ENCODE measurements around the gene MRTFA.

DNA sequence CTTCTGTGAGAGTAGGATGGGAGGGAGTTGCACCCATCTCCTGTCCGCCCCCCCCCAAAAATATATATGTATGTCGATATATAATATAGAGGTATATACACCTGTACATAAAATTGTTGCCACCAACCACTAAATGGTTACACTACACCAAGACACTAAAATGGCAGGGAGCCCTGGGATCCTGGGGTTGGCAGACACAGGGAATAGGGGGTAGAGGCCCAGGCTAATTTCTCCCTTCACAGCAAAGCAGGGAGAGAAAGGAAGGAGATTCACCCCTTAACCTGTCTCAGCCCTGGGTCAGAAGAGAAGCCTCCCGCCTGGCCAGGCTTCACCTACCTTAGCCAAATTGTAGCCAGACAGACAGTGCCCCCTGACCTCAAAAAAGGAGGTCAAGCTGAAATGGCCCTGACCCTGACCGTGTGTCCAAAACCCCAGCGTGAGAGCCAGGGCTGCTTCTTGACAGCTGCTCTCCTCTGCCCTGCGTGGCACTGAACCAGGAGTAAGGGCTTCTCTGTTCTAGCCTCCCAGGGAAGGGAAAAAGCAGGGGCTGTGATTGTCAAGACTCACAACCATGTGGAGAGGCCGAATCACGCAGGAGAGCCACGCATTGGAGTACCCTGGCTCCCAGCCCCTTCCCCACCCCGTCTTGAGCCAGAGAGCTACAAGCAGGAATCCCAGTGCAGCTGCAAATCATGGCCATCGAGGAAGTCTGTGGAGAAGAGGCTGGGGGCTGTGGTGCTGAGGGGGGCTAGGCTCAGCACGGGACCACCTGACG is 225.6 kb downstream of the MRTFA start:
- TF ChIP-seq SUZ12 (IDR thresholded peaks at IDR 0.05): no peak
- TF ChIP-seq NFRKB (IDR thresholded peaks at IDR 0.05): no peak
- TF ChIP-seq, protein P1, sequence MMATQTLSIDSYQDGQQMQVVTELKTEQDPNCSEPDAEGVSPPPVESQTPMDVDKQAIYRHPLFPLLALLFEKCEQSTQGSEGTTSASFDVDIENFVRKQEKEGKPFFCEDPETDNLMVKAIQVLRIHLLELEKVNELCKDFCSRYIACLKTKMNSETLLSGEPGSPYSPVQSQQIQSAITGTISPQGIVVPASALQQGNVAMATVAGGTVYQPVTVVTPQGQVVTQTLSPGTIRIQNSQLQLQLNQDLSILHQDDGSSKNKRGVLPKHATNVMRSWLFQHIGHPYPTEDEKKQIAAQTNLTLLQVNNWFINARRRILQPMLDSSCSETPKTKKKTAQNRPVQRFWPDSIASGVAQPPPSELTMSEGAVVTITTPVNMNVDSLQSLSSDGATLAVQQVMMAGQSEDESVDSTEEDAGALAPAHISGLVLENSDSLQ (IDR thresholded peaks at IDR 0.05): no peak
- no peak for TF ChIP-seq FOXK2 (IDR thresholded peaks at IDR 0.05)
- TF ChIP-seq ZNF384 (IDR thresholded peaks at IDR 0.05): no peak
